PC-3 (cell line): ENCODE data around the gene ZNF689.

Experiments
- EZH2 ChIP-seq: fragments of 300-600 bp; sonication (generic); IDR thresholded peaks from one replicate; pipeline ENCODE4 v1.6.1; 2017; ENCODE audit warnings: antibody characterized with exemption, mild to moderate bottlenecking, low read length; ENCODE audit not compliant: unreplicated experiment
- EZH2phosphoT487 ChIP-seq: fragments of 300-600 bp; sonication (generic); IDR thresholded peaks from 2 replicates; pipeline ENCODE4 v1.6.1; 2018; ENCODE audit warnings: mild to moderate bottlenecking, antibody characterized with exemption, low read length, borderline replicate concordance
- TF ChIP-seq, protein P1 (sequence below): fragments of 300-600 bp; sonication (generic); conservative IDR thresholded peaks from 2 replicates; pipeline ENCODE4 v1.5.1; 2017; ENCODE audit warnings: antibody characterized with exemption, low read depth, mild to moderate bottlenecking, low read length

DNA sequence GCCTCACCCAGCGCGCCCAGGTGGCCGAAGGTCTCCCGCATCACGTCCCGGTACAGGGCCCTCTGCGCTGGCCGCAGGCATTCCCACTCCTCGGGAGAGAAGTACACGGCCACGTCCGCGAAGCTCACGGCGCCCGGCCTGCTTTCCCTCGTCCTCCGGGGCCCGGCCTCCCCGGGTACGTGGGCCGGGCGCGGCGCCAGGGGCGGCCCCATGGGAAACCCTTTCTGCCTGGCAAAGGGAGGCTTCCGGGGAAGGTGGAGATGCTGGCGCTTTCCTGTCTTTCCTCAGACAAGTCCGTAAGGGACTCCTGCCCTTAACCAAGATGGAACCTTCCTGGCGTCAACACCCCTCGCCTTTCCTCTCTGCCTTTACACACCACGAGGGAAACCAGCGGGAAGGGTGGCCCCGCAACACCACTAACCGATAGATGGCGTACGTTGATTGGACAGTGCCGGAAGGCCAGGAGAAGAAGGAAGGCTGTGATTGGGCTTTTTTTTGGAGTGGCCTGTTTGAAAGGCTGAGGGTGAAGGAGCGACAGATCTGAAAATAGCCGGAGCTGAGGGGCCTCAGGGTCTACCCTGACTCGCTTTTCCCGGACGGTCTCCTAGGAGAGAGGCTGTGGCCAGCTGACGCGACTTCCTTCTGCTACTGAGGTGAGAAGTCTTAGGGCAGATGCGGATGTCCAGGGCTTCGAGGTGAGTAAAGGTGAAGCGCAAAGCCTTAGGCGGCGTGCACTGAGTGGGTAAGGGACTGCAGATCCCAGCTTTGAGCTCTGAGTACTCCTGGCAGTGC is 24.6 kb downstream of the ZNF689 start, which contains the start of gene ZNF785:
- TF ChIP-seq EZH2 (no peak), EZH2phosphoT487 (no peak)
- TF ChIP-seq, protein P1, sequence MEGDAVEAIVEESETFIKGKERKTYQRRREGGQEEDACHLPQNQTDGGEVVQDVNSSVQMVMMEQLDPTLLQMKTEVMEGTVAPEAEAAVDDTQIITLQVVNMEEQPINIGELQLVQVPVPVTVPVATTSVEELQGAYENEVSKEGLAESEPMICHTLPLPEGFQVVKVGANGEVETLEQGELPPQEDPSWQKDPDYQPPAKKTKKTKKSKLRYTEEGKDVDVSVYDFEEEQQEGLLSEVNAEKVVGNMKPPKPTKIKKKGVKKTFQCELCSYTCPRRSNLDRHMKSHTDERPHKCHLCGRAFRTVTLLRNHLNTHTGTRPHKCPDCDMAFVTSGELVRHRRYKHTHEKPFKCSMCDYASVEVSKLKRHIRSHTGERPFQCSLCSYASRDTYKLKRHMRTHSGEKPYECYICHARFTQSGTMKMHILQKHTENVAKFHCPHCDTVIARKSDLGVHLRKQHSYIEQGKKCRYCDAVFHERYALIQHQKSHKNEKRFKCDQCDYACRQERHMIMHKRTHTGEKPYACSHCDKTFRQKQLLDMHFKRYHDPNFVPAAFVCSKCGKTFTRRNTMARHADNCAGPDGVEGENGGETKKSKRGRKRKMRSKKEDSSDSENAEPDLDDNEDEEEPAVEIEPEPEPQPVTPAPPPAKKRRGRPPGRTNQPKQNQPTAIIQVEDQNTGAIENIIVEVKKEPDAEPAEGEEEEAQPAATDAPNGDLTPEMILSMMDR, result no peak
